Endothelial cell of umbilical vein (primary cell): ENCODE data around the gene ORM2. TPM values are rescaled to one million over a fixed set of nuclear protein-coding genes. Genes with fewer than 3 reads are reported as not detected.
"Not testable (repeated sequence)": the region's sequence is repeated elsewhere in the genome, so short reads cannot be mapped to it uniquely, and the experiment has no call there.

ENCODE experiments used
- BruUV-seq: library from RNA; stranded (reverse); fragments of 400-500 nt; replicated peaks from 2 replicates; lab custom pipeline; 2021; lab: Mats Ljungman, UMichigan
- CTCF ChIA-PET: fragments of 300-600, 350-600 bp; sonication (Branson Sonifier 250); formaldehyde crosslinking; loops from one replicate; lab custom pipeline; 2021; ENCODE audit warnings: antibody characterized with exemption, inconsistent platforms; lab: Charles Lee
- POLR2A ChIA-PET: fragments of 300-600, 350-600 bp; sonication (Branson Sonifier 250); formaldehyde crosslinking; loops from one replicate; lab custom pipeline; 2021; ENCODE audit warnings: antibody characterized with exemption, inconsistent platforms; lab: Charles Lee
- DNase-seq: peaks from one replicate; pipeline ENCODE4 v3.0.0-alpha.2; 2011; ENCODE audit warnings: low read depth, low spot score
- FAIRE-seq: peaks from 2 replicates; lab custom pipeline; 2011; peaks lifted over from hg19 to GRCh38; lab: Jason Lieb, UNC
- H2AFZ ChIP-seq: 2 replicates; pipeline ENCODE4 v1.6.0; 2012; ENCODE audit warnings: low read depth, low read length, control low read depth, inconsistent platforms
- H3K27ac ChIP-seq: 2 replicates; pipeline ENCODE4 v1.5.1; 2011; ENCODE audit warnings: low read depth, mild to moderate bottlenecking, control low read depth, low read length, moderate library complexity; ENCODE audit not compliant: insufficient read depth
- H3K27me3 ChIP-seq, 2 experiments: 2 replicates each; pipeline versions ENCODE4 v1.6.0 to v1.6.1; 2011; ENCODE audit warnings: low read length in 2 of 2, mixed read lengths in 1 of 2; ENCODE audit not compliant: control insufficient read depth in 2 of 2, insufficient read depth in 2 of 2
- H3K36me3 ChIP-seq, 2 experiments: 2 replicates in 1 of 2; 3 replicates in 1 of 2; pipeline ENCODE4 v1.5.1; 2011; ENCODE audit warnings: low read length in 2 of 2, mild to moderate bottlenecking in 1 of 2, moderate library complexity in 1 of 2; ENCODE audit not compliant: control insufficient read depth in 2 of 2, insufficient read depth in 2 of 2; ENCODE audit errors: extremely low read depth in 1 of 2
- H3K4me1 ChIP-seq: 3 replicates; pipeline ENCODE4 v1.5.1; 2011; ENCODE audit warnings: mild to moderate bottlenecking, low read length; ENCODE audit not compliant: control insufficient read depth, insufficient read depth; ENCODE audit errors: extremely low read depth
- H3K4me2 ChIP-seq: 2 replicates; pipeline ENCODE4 v1.6.1; 2011; ENCODE audit warnings: low read length, control low read depth, mixed read lengths; ENCODE audit not compliant: insufficient read depth
- H3K4me3 ChIP-seq, 3 experiments: fragments of 200-600 bp in 1 of 3; sonication (generic), shearing (Covaris generic) in 1 of 3; replicated peaks in 1 of 3; 2 replicates each; pipeline ENCODE4 v1.5.1; 2011 to 2016; ENCODE audit warnings: control low read depth in 3 of 3, low read length in 3 of 3, mild to moderate bottlenecking in 2 of 3, inconsistent platforms in 1 of 3, low read depth in 1 of 3, moderate library complexity in 1 of 3; ENCODE audit not compliant: insufficient read depth in 1 of 3
- H3K79me2 ChIP-seq: 2 replicates; pipeline ENCODE4 v1.6.0; 2012; ENCODE audit warnings: low read length, inconsistent platforms; ENCODE audit not compliant: control insufficient read depth, insufficient read depth
- H3K9ac ChIP-seq: replicated peaks from 2 replicates; pipeline ENCODE3; 2011; ENCODE audit warnings: low read length, control low read depth; ENCODE audit not compliant: insufficient read depth; ENCODE audit errors: extremely low read depth
- H3K9me1 ChIP-seq: replicated peaks from 3 replicates; pipeline ENCODE4 v1.6.0; 2011; ENCODE audit warnings: mild to moderate bottlenecking, low read length; ENCODE audit not compliant: control insufficient read depth, insufficient read depth; ENCODE audit errors: extremely low read depth
- H3K9me3 ChIP-seq: replicated peaks from 2 replicates; pipeline ENCODE4 v1.5.1; 2012; ENCODE audit warnings: low read length, inconsistent platforms; ENCODE audit not compliant: control insufficient read depth, insufficient read depth
- H4K20me1 ChIP-seq: replicated peaks from 2 replicates; pipeline ENCODE3; 2011; ENCODE audit warnings: mild to moderate bottlenecking, low read length; ENCODE audit not compliant: control insufficient read depth, insufficient read depth; ENCODE audit errors: extremely low read depth
- EZH2 ChIP-seq: IDR thresholded peaks from 2 replicates; pipeline ENCODE4 v1.6.1; 2012; ENCODE audit warnings: borderline replicate concordance, low read depth, mild to moderate bottlenecking, moderate library complexity, low read length, inconsistent platforms; ENCODE audit not compliant: severe bottlenecking
- FOS ChIP-seq: IDR thresholded peaks from 2 replicates; pipeline ENCODE4 v1.6.1; 2011; ENCODE audit warnings: mild to moderate bottlenecking, low read length, moderate library complexity, borderline replicate concordance; ENCODE audit not compliant: insufficient read depth
- GATA2 ChIP-seq: IDR thresholded peaks from 2 replicates; pipeline ENCODE4 v1.7.0; 2011; ENCODE audit warnings: low read depth, mild to moderate bottlenecking, moderate library complexity, mixed read lengths, low read length; ENCODE audit not compliant: insufficient read length, insufficient read depth
- JUN ChIP-seq: IDR thresholded peaks from 2 replicates; pipeline ENCODE4 v1.6.1; 2011; ENCODE audit warnings: borderline replicate concordance, low read depth; ENCODE audit not compliant: insufficient read length, insufficient read depth
- MAX ChIP-seq: IDR thresholded peaks from 2 replicates; pipeline ENCODE4 v1.6.1; 2011; ENCODE audit not compliant: insufficient read depth, insufficient read length
- MYC ChIP-seq: IDR thresholded peaks from one replicate; pipeline ENCODE4 v1.6.1; 2011; ENCODE audit warnings: mild to moderate bottlenecking, low read depth, low read length
- POLR2A ChIP-seq: IDR thresholded peaks from 2 replicates; pipeline ENCODE4 v1.6.1; 2012; ENCODE audit warnings: low read depth, mild to moderate bottlenecking, control low read depth, low read length
- POLR2AphosphoS5 ChIP-seq: IDR thresholded peaks from 2 replicates; pipeline ENCODE4 v1.6.1; 2012; ENCODE audit warnings: low read depth, mild to moderate bottlenecking, control low read depth, low read length, moderate library complexity; ENCODE audit not compliant: insufficient read depth
- dilution Hi-C: fragments of 300-500 bp; cut with MboI; formaldehyde crosslinking; loops from one replicate; pipeline ENCODE4 v1.15.0; 2019; ENCODE audit warnings: low sequenced_read_pairs; ENCODE audit not compliant: extremely low pct_ligation_motif_present
- intact Hi-C: fragments of 100-400 bp; cut with micrococcal nuclease; formaldehyde crosslinking; loops from one replicate; pipeline ENCODE4 v1.10.0; 2022
- polyA plus RNA-seq, 4 experiments: library from polyadenylated mRNA; depleted of rRNA in 3 of 4; stranded (reverse) in 3 of 4; unstranded in 1 of 4; fragments of >200 nt; gene quantifications; 2 replicates each; pipeline versions ENCODE4 v1.2.1 to v1.2.3, GENCODE V29; 2011 to 2012; ENCODE audit warnings: missing spikeins in 1 of 4
- total RNA-seq: library from RNA; stranded (reverse); gene quantifications from 2 replicates; pipeline ENCODE4 v1.2.3, GENCODE V29; 2021
- TF ChIP-seq, protein P1 (sequence below), 2 donors: IDR thresholded peaks; 1 replicate in 1 of 2; 2 replicates in 1 of 2; pipeline ENCODE4 v1.5.1; 2011; ENCODE audit warnings: low read length in 2 of 2, mild to moderate bottlenecking in 2 of 2, moderate library complexity in 2 of 2, control low read depth in 1 of 2, inconsistent platforms in 1 of 2, low read depth in 1 of 2; ENCODE audit not compliant: insufficient read depth in 1 of 2; ENCODE audit errors: extremely low read depth in 1 of 2

The ORM2 gene
- total and polyA plus RNA-seq, 2 donors (not counting 3 experiments of a cell fraction or from before 2014, with no cell fraction given) = not detected

DNA sequence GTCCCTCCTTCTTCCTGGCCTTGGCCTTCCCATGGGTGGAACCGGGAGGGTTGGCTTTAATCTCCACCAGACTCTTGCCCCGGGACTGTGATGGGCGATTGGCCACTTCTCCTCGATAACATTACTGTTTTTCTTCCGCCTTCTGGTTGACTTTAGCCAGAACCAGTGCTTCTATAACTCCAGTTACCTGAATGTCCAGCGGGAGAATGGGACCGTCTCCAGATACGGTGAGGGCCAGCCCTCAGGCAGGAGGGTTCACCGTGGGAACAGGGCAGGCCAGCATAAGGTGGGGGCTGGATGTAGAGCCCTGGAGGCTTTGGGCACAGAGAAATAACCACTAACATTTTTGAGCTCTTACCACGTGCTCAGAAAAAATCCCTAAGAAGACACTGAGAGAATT lies 967 bp downstream of the ORM2 start:
- Histone ChIP-seq H3K9ac (no peak overlapping the region), H3K36me3 (peaks cover 0 to 2% of the 10 kb centered on the region in 2 experiments), H3K9me1 (no peaks in the 10 kb centered on the region), H4K20me1 (no peaks in the 10 kb centered on the region), H3K4me2 (no peak overlapping the region), H3K4me1 (no peaks in the 10 kb centered on the region), H3K79me2 (no peaks in the 10 kb centered on the region), H3K27ac (no peak overlapping the region), H3K27me3 (no peaks in the 10 kb centered on the region), H3K9me3 (no peaks in the 10 kb centered on the region), H3K4me3 (no peak overlapping the region), H2AFZ (no peak overlapping the region)
- no TSS peak for BruUV-seq
- intact Hi-C loops (loop anchor here (10.0 kb wide), 1 partner anchor 174 kb away; the partner anchor contains the start of gene WHRN), dilution Hi-C loops (no loop called here)
- no peak for FAIRE-seq
- CTCF ChIA-PET = no interaction called here
- TF ChIP-seq FOS = no peak
- no peak for TF ChIP-seq POLR2AphosphoS5
- no peak for TF ChIP-seq MAX
- no peak for TF ChIP-seq EZH2
- TF ChIP-seq, protein P1, sequence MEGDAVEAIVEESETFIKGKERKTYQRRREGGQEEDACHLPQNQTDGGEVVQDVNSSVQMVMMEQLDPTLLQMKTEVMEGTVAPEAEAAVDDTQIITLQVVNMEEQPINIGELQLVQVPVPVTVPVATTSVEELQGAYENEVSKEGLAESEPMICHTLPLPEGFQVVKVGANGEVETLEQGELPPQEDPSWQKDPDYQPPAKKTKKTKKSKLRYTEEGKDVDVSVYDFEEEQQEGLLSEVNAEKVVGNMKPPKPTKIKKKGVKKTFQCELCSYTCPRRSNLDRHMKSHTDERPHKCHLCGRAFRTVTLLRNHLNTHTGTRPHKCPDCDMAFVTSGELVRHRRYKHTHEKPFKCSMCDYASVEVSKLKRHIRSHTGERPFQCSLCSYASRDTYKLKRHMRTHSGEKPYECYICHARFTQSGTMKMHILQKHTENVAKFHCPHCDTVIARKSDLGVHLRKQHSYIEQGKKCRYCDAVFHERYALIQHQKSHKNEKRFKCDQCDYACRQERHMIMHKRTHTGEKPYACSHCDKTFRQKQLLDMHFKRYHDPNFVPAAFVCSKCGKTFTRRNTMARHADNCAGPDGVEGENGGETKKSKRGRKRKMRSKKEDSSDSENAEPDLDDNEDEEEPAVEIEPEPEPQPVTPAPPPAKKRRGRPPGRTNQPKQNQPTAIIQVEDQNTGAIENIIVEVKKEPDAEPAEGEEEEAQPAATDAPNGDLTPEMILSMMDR (IDR thresholded peaks at IDR 0.05; ENCODE audit: extremely low read depth in 1 of 2, insufficient read depth in 1 of 2, low read depth in 1 of 2, low read length in 2 of 2) = no peak
- TF ChIP-seq JUN = no peak
- TF ChIP-seq GATA2 = no peak
- TF ChIP-seq POLR2A = no peak
- no peak for TF ChIP-seq MYC
- DNase-seq = no peak
- POLR2A ChIA-PET = no interaction called here

DNA sequence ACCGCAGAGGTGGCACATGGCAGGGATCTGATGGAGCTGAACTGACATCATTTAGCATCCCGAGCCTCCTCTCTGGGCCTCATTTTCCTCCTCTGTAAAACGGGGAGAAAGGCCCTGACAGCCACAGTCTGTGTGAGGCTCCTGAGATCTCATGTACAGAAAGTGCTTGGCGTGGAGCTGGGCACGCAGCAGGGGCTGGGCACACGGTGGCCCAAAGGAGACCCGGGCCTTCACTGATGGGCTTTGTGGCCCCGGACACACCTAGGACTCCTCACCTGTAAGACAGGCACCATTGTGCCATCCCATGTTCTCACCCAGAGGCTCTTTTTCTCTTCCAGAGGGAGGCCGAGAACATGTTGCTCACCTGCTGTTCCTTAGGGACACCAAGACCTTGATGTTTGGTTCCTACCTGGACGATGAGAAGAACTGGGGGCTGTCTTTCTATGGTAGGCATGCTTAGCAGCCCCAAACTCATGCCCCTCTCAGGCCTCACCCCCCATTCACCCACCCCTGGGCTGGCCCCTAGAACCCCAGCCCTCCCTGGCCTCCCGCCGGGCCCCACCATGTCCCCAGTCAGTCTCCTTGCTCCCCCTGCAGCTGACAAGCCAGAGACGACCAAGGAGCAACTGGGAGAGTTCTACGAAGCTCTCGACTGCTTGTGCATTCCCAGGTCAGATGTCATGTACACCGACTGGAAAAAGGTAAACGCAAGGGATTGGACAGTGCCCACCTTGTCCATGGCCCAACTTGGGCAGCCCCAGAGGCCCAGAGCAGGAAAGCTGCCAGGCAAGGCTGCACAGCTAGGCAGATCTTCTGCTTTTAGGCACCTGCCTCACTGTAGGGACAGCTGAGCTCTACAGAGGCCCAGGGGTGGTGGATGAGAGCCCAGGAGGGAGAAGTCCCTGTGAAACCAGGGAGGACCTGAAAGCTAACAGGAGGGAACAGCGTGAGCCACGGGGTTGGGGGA lies 1.8 kb downstream of the ORM2 start:
- H3K36me3 ChIP-seq, H3K9me3 ChIP-seq, H3K4me1 ChIP-seq, H4K20me1 ChIP-seq, H3K9ac ChIP-seq, H3K4me3 ChIP-seq, H3K4me2 ChIP-seq, POLR2A ChIA-PET, H3K27me3 ChIP-seq, H3K79me2 ChIP-seq, H3K9me1 ChIP-seq, H2AFZ ChIP-seq, H3K27ac ChIP-seq, BruUV-seq, DNase-seq, dilution Hi-C loops: not testable (repeated sequence)
- peak; percentile 24 for FAIRE-seq
- intact Hi-C loops = loop anchor here (10.0 kb wide), 1 partner anchor 173 kb away; the partner anchor contains the start of gene WHRN
- CTCF ChIA-PET = interaction anchor here (1.4 kb wide), 1 partner anchor 223 kb away, joined by 3 read pairs; no protein-coding TSS in a partner anchor
